GM21423 (cell line): ENCODE measurements around the gene PACRG.

ENCODE experiments used
- ATAC-seq: cut with Tn5 transposase; IDR thresholded peaks from one replicate; pipeline ENCODE4 v1.9.1; 2021; ENCODE audit warnings: mild to moderate bottlenecking, moderate library complexity; ENCODE audit not compliant: unreplicated experiment

PACRG gene

DNA sequence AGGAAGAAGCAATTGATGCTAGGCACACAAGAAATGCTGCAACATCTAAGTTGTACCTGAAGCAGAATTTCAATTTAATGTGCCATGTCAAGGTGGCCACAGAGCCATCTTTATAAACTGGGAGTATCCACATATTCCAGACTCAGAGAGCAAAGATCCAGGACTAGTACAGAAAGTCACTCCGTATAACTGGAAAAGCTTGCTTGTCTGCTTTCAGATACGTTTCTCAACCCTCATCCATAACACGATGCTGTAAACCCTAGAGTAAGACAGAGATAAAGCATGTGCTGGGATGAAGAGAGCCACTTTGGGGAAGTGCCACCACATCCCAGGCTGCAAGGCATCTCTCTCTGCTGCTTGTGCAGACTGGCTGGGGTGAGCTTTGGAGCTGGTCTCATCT, 134.7 kb downstream of the PACRG start:
- ATAC-seq: no peak

DNA sequence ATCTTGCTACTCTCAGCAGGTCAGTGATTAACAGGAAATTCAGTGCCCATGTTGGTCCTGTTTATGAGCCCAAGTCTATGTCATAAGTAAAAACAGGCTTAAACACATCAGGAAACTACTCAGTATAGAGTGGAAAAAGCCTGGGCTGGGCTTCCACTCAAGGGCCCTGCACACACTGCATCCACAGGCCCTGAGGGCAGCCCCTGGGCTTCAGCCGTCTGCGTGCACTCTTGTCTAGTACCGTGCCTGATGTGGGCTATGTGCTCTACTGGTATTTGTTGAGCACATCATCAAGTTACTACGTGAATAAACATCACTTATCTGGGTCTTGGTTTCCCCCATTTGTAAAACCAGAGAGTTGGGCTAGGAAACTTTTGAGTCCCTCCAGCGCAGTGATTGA, 135.2 kb downstream of the PACRG start:
- ATAC-seq: no peak

- no peak for ATAC-seq
These were observed 136.0 kb downstream of the PACRG start for GRCh38 chr6:162863821-162864220.

DNA sequence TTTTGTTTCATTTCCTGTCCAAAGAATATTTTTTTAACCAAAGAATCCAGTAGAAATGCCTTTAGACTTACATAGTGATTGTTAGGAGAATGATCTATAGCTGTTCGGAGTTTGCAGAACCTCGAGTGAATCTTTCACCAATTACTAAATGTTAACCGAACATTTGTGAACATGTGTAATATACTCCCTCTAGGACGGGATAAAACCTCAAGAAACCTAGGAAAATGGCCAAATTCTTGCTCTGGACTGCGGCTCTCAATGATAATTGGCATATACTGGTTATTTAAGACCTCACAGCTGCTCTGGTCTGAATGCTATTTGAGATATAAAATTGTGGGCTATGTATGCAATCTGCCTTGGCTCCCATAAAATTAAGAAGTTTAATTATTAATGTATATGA, 137.1 kb downstream of the PACRG start:
- ATAC-seq: no peak

DNA sequence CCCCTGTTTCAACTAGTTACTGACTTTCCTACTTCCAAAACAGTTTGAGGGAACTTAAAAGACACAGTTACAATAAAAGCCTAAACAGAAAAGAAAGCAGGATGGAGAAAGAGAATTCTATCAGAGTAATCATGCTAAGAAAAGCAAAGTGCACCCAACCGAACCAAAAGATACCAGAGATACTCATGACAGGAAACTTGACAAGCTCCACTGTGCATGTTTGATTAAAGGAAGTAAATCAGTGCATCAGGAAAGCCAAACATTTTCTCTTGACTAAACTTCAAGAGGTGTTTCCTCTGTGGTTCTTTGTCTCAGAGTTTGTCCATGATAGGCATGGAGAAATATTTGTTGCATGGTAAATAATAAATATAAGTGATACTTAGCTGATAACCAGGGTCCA, 138.9 kb downstream of the PACRG start:
- ATAC-seq: no peak

- ATAC-seq: no peak
These were observed 140.6 kb downstream of the PACRG start for GRCh38 chr6:162868397-162868796.

DNA sequence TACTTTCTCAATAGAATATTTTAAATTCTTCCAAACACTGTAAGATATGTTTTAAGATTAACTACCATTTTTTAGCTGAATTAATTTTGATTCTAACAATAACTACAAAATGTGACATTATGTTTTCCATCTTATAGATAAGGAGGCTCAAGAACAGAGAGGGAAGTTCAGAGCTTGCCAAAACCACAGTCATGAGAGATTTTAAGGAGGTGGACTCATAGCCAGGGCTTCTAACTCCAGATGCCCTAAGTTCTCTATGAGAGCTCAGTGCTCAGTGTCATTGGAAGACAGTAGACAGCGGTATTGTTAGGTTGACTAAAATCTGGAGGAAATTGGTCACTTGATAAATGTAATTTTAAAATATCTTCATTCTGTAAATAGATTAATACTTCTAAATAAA, 144.2 kb downstream of the PACRG start:
- ATAC-seq: no peak

DNA sequence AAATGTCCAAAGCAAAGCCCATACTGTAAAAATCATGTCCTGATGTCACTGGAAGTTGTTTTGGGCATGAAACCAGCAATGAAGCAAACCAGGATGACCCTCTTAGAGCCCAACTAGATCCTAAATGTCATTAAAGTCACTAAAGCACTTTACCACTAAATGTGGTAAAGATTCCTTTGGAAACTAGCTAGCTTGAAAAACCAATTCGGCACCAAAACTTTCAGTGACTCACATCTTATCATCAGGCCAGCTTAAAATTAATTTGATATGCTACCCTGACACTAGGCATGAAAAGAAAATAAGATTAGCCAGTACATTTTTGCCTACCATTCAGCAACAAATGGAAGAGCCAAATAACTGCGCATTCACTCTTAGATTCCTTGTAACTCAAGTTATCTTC, 145.8 kb downstream of the PACRG start:
- ATAC-seq: no peak

DNA sequence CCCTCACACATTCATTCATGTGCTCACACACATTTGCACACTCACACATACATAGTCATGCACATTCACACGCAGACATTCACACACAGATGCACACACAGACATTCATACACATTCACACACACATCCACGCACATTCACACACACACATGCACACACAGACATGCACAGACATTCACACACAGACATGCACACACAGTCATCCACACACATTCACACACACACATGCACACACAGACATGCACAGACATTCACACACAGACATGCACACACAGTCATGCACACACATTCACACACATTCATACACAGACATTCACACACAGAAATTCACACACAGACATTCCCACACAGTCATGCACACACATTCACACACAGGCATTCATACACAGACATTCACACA, 147.3 kb downstream of the PACRG start:
- ATAC-seq: no peak

- ATAC-seq: no peak
These were observed 155.2 kb downstream of the PACRG start for GRCh38 chr6:162882801-162883481.

DNA sequence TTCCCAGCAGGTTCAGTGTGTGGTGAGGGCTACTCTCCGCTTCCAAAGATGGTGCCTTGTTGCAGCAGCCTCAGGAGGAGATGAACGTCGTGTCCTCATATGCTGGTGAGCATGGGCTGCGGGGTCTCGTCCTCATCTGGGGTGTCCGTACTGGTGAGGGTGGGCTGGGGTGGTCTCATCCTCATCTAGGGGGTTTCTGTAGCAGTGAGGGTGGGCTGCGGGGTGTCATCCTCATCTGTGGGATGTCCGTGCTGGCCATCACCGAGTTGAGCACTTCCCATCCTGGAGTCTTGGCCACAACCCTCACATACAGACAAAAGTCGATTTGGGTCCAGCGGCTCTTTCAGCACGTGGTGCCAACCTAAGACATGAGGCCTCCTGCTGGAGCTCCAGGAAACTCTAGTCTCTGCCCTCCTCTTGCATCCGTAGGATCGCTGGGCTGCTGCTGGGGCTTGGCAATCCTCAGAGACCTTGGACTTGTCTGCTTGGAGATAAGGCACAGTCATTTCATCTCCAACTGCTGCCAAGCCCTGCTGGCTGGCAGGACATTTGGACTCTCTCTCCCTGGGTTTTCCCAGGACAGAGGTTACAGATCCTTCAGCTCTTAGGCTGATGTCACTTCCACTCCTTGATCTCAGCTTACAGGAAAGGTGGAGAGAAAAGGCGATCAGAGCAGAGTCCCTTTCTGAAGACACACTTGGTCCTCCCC, 160.4 kb downstream of the PACRG start:
- no peak for ATAC-seq

DNA sequence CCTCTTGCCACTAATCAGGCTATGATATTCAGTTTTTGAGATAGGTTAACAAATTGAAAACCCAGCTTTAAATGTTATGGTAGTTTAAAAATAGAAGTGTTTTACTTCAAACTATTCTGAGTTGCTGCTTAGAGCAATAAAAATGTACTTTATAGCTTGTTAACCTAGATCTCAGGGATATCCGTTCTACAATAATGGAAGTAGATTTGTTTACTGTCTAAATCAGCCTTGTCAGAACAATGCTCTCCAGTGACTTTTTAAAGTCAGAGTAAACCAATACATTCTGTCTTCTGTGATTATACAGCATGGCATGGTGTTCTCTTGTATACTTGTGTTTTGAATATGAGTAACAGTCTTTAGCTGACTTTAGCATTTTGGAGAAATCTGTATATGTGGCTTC, 161.5 kb downstream of the PACRG start:
- ATAC-seq: no peak

- no peak for ATAC-seq
These were observed 170.2 kb downstream of the PACRG start for GRCh38 chr6:162898011-162898410.

GRCh38 chr6:162899148-162899547, 171.4 kb downstream of the PACRG start:
- no peak for ATAC-seq

DNA sequence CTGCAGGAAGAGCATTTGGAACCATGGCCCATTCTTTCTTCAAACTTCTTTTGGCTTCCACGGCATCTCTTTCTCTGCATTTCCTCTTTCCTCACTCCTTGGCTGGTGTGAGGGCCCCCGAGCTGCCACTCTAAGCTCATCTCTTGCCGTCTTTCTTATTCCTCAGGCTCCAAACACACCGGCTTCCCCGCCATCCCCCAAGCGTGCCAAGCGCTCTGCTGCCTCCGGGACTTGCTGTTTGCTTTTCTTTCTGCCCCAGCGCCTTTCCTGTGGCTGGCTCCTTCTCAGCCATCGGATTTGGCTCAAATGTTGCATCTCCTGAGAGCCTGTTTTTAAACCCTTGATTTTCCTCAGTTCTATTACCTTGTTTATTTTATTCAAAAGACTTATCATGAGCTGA, 172.7 kb downstream of the PACRG start:
- no peak for ATAC-seq

DNA sequence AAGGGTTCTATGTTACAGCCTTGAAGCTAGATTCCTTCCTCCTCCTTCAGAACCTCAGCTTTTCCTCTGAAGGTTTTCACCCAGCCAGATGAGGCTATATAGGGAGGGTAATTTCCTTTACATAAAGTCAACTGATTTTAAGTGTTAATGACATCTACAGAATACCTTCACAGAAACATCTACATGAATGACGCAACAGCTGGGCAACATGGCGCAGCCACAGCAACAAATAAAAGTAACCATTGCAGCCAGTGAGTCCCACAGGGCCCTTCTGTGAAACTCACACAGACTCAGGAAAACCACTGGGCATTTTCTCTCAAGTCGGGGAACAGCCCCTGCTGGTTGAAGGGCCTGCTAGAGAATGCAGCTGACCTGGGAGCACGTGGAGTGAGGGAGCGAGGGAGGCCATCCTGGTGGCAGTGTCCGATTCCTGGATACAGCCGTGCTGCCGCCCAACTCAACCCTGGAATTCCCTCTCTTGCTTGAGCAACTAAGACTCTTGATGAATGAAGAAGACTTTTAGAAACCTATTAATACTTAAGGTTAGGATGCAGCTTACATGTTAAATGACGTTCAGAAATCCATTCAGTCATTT, 176.4 kb downstream of the PACRG start:
- ATAC-seq: no peak

GRCh38 chr6:162906479-162906878, 178.7 kb downstream of the PACRG start:
- ATAC-seq: no peak

GRCh38 chr6:162907876-162908481, 180.2 kb downstream of the PACRG start:
- no peak for ATAC-seq

- no peak for ATAC-seq
These were observed 185.4 kb downstream of the PACRG start for GRCh38 chr6:162913206-162913605.

GRCh38 chr6:162917506-162917905, 189.7 kb downstream of the PACRG start:
- no peak for ATAC-seq

DNA sequence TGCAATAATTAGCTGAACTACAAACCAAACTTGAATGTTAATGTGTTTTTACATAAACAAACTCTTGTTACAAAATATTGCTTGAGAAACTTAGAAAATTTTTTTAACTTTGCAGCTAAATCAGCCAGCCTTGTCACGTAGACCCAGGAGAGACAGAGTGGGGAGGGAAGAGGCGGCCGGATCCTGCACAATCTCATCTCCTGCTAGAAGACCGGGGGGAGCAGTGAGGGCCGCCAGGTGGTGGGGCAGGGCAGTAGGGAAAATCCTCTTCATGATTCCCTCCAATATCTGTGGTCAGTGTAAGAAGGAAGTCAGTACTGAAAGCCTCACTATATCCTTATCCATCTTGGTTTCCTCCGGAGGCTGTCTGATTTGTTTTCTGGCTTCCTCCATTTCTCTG, 193.3 kb downstream of the PACRG start:
- no peak for ATAC-seq

DNA sequence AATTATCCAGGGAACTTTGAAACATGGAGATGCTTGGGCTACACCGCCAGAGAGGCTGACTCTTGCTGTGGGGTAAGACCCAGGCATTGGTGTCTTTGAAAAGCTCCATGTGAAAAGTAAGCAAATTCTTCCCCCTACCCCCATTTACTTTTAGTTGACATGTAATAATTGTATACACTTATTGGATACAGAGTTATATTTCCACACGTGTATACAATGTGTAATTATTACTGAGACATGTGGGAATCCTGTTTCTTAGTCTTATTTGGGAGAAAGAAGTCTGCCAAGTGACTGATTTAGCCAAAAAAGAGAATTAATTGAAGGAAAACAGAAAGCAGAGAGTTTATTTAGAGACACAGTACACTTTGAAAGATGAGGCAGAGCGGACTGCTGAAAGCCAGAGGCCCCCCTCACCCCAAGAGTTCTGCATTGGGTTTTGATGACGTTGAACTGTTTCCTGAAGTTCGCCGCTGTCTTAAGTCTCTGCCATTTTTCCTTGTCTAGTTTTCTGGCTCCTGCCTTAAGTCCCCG, 193.8 kb downstream of the PACRG start:
- no peak for ATAC-seq
